ENCODE measurements around the gene F8A1. TPM values are rescaled to one million over a fixed set of nuclear protein-coding genes. Genes with fewer than 3 reads are reported as not detected.

The F8A1 gene
- total RNA-seq, 1 experiment from 2014 or later = 13.2 TPM

Other genes with a start within 250 kb of the F8A1 start
- not detected in 2 replicates for gene CTAG2, start 232.8 kb upstream of the F8A1 start, total RNA-seq (2014; rRNA removed; shearing (Covaris generic))
- gene GAB3, start 135.3 kb upstream of the F8A1 start, total RNA-seq (2014; rRNA removed; shearing (Covaris generic)) = 0.83 and 0.93 TPM in 2 replicates
- gene DKC1, start 123.5 kb upstream of the F8A1 start, total RNA-seq (2014; rRNA removed; shearing (Covaris generic)) = 74.9 and 102 TPM in 2 replicates
- 50.5 and 60.5 TPM in 2 replicates for gene MPP1, start 80.9 kb upstream of the F8A1 start, total RNA-seq (2014; rRNA removed; shearing (Covaris generic))
- gene SMIM9, start 51.7 kb upstream of the F8A1 start, total RNA-seq (2014; rRNA removed; shearing (Covaris generic)) = not detected in 2 replicates
- gene F8, start 136.4 kb downstream of the F8A1 start, total RNA-seq (2014; rRNA removed; shearing (Covaris generic)) = 18.4 and 19.9 TPM in 2 replicates
- 98.9 and 102 TPM in 2 replicates for gene FUNDC2, start 140.5 kb downstream of the F8A1 start, total RNA-seq (2014; rRNA removed; shearing (Covaris generic))
- gene CMC4, start 184.8 kb downstream of the F8A1 start, total RNA-seq (2014; rRNA removed; shearing (Covaris generic)) = 25.6 and 38.7 TPM in 2 replicates
- 3.8 and 9.3 TPM in 2 replicates for gene MTCP1, start 184.8 kb downstream of the F8A1 start, total RNA-seq (2014; rRNA removed; shearing (Covaris generic))
- gene BRCC3, start 185.2 kb downstream of the F8A1 start, total RNA-seq (2014; rRNA removed; shearing (Covaris generic)) = 20.9 and 29.6 TPM in 2 replicates

Data from A172 (cell line).